GM12801 (cell line): ENCODE data around the gene APPL2.

ENCODE experiments used
- TF ChIP-seq, protein P1 (sequence below): IDR thresholded peaks from one replicate; pipeline ENCODE4 v1.5.1; 2011; ENCODE audit warnings: control low read depth; ENCODE audit not compliant: insufficient read length; ENCODE audit errors: extremely low read depth

Gene APPL2

GRCh38 chr12:105201299-105201698, 34.7 kb downstream of the APPL2 start:
- TF ChIP-seq, protein P1, sequence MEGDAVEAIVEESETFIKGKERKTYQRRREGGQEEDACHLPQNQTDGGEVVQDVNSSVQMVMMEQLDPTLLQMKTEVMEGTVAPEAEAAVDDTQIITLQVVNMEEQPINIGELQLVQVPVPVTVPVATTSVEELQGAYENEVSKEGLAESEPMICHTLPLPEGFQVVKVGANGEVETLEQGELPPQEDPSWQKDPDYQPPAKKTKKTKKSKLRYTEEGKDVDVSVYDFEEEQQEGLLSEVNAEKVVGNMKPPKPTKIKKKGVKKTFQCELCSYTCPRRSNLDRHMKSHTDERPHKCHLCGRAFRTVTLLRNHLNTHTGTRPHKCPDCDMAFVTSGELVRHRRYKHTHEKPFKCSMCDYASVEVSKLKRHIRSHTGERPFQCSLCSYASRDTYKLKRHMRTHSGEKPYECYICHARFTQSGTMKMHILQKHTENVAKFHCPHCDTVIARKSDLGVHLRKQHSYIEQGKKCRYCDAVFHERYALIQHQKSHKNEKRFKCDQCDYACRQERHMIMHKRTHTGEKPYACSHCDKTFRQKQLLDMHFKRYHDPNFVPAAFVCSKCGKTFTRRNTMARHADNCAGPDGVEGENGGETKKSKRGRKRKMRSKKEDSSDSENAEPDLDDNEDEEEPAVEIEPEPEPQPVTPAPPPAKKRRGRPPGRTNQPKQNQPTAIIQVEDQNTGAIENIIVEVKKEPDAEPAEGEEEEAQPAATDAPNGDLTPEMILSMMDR, result no peak

GRCh38 chr12:105200385-105200784, 35.6 kb downstream of the APPL2 start:
- TF ChIP-seq, protein P1, result no peak

DNA sequence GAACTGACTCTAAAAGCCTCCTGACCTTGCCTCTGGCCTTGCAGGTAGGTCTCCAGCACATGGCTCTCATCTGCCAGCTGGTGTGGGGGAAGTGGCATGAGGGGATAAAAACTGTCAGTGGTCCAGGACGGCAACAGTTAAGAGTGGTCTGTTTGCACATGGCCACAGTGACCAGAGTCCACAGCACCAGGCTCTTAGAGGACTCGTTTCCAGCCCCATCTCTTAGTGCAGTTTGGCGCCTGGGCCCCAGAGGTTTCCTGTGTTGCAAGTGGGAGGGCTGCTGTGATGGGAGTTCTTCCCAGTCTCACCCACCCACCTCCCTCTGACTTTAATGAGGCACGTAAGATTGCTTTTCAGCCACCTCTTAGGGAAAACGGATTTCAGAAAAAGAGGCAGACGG, 37.0 kb downstream of the APPL2 start:
- TF ChIP-seq, protein P1, result no peak

- TF ChIP-seq, protein P1, result no peak
Measured at GRCh38 chr12:105196090-105196489, 39.9 kb downstream of the APPL2 start.

GRCh38 chr12:105194947-105195346, 41.0 kb downstream of the APPL2 start:
- TF ChIP-seq, protein P1, result no peak

DNA sequence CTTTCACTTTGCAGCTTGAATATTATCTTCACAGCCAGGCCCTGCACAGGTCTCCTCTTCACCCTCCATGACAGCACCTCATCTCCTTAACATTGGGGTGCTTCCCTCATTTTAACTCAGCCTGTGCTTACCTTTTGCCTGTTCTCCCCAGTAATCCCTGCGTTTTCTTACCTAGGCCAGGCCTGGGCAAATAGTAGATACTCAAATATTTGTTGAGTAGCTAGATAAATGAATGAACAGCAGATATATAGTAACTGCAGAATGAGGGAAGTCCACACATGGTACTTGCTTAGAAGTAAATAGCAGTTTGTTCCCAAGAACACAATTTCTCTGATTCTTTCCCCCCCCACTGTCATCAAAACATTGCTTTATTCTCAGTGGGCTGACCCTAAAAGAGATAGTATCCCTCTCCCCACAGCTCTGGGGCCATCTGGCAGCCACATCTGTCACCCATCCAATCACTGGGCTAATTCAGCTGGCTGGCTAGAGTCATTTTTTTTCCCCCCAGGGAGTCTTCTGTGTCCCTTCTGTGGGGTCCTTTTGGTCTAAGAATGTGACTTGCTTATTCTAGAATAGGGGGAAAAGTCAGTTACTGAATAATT, 43.2 kb downstream of the APPL2 start:
- TF ChIP-seq, protein P1, result no peak

- TF ChIP-seq, protein P1, result no peak
Measured at GRCh38 chr12:105190530-105190929, 45.4 kb downstream of the APPL2 start.
